Stimulated activated CD8-positive, alpha-beta memory T cell treated with anti-CD3 and anti-CD28 coated beads, Interleukin-4, amount 100 ng/mL, for 4 hours (primary cell): Measurements from ENCODE around the gene EGR2.
A peak's percentile ranks its signal among the peaks of the same experiment; 100 is the strongest.
"Not testable (repeated sequence)": the region's sequence is repeated elsewhere in the genome, so short reads cannot be mapped to it uniquely, and the experiment has no call there.

Experiments
- DNase-seq, 2 donors: peaks; one replicate each; pipeline ENCODE4 v3.0.0-alpha.2; 2020; ENCODE audit warnings: low read depth in 2 of 2, low spot score in 1 of 2

EGR2 gene

DNA sequence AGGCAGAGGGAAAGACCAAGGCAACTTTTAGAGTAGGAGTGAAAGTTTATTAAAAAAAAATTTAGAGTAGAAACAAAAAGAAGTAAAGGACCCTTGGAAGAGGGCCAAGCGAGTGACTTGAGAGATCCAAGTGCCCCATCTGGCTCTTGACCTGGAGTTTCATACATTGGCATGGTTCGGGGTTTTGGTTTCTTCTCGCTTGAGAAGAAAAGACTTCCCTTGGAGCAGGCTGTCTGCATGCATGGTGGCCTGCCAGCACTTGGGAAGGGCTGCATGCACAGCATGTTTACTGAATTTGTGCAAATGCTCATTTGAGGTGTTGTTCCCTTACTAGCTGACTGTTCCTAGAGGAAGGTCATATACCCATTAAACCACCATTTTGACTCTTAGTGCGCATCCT lies 20.4 kb downstream of the EGR2 start:
- DNase-seq: no peak

GRCh38 chr10:62795100-62795499 lies 21.1 kb downstream of the EGR2 start:
- DNase-seq: no peak

DNA sequence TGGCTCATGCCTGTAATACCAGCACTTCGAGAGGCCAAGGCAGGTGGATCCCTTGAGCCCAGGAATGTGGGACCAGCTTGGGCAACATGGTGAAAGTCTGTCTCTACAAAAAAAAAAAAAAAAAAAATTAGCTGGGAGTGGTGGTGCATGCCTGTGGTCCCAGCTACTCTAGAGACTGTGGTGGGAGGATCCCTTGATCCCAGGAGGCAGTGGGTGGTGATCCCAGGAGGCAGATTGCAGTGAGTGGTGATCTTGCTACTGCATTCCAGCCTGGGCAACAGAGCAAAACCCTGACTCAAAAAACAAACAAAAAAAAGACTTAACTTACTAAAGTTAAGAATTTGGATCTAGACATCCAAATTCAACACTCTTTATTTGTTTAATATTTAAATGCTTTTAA lies 21.9 kb downstream of the EGR2 start:
- DNase-seq: no peak

DNA sequence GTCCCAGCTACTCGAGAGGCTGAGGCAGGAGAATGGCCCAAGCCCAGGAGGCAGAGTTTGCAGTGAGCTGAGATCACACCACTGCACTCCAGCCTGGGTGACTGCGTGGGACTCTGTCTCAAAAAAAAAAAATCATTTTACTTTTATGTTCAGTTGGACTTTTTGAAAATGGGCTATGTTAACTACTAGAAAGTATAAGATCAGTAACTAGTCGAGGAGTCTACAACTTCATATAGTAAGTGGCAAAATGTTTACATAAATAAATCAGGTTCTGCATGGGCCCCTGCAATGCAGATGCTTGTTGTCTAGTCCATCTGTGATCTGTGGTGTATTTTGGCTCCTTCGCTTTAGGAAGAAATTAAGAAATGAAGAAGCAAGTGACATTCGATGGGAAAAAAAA lies 23.9 kb downstream of the EGR2 start:
- DNase-seq: no peak

DNA sequence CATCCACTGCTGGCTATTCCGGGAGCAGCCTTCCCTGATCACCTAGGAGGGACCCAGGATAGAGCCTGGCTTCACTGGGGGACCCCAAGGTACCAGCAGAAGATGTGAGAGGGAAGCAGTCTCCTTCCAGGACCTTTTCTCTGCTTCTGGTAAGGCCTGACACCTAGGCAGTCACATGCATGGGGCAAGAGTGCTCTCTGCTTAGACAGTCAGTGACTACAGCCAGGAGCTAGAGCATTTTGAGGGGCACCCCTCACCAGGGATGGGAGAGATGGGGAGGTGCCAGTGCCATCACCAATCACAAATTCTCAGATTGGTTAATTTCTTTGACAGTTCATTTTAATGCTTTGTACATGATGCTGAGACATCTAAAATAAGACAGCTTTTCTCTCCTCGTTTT lies 25.6 kb downstream of the EGR2 start:
- no peak for DNase-seq

- DNase-seq: no peak
Observed at GRCh38 chr10:62790019-62790555, 26.1 kb downstream of the EGR2 start.

GRCh38 chr10:62788861-62789467 lies 27.2 kb downstream of the EGR2 start:
- no peak for DNase-seq

DNA sequence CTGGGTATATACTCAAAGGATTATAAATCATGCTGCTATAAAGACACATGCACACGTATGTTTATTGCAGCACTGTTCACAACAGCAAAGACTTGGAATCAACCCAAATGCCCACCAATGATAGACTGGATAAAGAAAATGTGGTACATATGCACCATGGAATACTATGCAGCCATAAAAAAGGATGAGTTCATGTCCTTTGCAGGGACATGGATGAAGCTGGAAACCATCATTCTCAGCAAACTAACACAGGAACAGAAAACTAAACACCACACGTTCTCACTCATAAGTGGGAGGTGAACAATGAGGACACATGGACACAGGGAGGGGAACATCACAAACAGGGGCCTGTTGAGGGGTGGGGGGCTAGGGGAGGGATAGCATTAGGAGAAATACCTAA lies 27.9 kb downstream of the EGR2 start:
- DNase-seq: not testable (repeated sequence)

GRCh38 chr10:62784537-62784936 lies 31.6 kb downstream of the EGR2 start:
- DNase-seq: not testable (repeated sequence)

DNA sequence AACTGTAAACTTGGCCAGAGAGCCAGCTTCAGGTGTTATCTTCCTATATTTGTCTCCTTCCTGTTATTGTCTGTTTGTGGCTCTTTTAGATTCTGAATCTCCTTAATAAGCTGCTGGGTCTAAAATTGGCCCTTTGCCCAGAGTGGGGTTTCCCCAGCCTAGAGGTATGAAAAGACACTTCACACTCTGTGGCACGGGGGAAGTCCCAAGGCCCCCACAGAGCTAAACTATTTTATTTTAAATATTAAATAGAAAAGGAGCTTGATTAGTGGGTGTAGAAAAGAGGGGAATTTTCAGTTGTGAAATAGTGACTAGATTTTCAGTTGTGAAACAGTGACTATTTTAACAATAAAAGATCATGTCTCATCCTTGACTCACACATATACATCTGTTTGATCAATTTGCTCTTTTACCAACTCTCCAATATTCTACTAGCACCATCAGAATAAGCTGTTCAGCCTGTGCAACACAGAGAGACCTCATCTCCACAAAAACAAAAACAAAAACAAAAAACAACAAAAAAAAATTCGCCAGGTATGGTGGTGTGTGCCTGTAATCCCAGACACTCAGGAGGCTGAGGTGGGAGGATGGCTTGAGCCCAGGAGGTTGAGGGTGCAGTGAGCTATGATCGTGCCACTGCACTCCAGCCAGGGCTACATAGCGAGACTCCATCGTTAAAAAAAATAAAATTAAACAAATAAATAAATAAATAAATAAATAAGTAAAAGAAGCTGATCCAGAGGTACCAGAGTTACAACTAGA lies 36.5 kb downstream of the EGR2 start:
- peak; percentile 77 to 85 for DNase-seq

GRCh38 chr10:62778125-62778524 lies 38.0 kb downstream of the EGR2 start:
- no peak for DNase-seq

GRCh38 chr10:62772186-62772974 lies 43.8 kb downstream of the EGR2 start:
- no peak for DNase-seq

- DNase-seq: no peak
Observed at GRCh38 chr10:62769574-62770242, 46.5 kb downstream of the EGR2 start.

- DNase-seq: no peak
Observed at GRCh38 chr10:62766386-62766785, 49.8 kb downstream of the EGR2 start.

DNA sequence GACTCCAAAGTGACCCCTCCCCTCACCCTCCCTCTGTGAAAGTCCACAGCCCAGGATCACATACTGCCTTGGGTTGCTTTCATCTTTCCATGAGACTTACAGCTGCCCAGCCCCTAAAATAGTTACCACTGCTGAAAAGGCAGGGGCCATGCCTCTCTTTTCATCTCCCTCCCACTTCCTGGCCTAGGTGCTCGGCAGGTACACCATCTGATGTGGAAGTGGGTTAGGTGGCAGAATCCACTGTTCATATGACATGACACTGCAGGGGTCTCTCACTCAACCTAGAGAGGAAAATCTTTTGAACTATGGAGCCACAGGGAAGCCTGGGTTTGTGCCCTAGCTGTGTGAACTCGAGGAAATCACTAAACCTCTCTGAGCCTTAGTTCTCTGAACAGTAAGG lies 50.4 kb downstream of the EGR2 start:
- no peak for DNase-seq

DNA sequence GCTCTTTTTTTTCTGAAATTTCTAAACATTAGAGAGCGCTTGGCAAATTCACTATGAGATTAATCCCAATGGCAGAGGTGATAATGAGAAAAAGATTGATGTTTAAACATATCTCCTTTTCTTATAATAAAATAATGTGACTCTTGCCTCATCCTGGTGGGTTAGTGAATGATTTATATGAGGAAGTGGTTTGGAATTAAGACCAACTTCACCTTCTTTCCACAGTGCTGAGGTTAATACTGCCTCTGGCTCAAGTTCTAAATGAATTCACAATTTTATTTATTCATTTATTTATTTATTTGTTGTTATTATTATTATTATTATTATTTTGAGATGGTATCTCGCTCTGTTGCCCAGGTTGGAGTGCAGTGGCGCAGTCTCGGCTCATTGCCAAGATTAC lies 52.2 kb downstream of the EGR2 start:
- DNase-seq: no peak

DNA sequence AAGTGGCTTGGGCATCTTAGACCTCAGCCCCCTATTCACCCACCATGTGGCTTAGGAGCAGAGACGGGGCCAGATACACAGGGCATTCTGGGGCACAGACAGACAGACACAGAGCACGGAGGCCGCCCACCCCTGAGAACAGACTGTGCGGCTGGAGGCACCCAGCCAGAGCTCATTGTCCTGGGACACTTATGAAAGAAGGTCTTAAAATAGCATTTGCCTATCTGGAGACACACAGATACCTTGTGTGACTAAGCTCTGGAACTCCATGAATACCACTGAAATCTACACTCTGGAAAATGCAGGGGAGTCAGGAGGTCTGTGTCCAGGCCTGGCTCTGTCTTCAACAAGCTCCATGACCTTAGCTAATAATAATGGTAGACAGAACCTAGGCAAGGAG lies 53.0 kb downstream of the EGR2 start:
- no peak for DNase-seq
